HEK293 (cell line): ENCODE results near the gene LMO7.

ENCODE experiments used
- CTCF ChIP-seq: fragments of 450-650 bp; formaldehyde crosslinking; IDR thresholded peaks from 2 replicates; pipeline ENCODE4 v1.5.1; 2016; ENCODE audit warnings: missing biosample characterization, missing genetic modification characterization
- KLF10 ChIP-seq: fragments of 450-650 bp; IDR thresholded peaks from 2 replicates; pipeline ENCODE4 v1.5.1; 2018; ENCODE audit warnings: missing biosample characterization, mild to moderate bottlenecking, missing genetic modification characterization
- KLF16 ChIP-seq: fragments of 450-650 bp; formaldehyde crosslinking; IDR thresholded peaks from 2 replicates; pipeline ENCODE4 v1.5.1; 2017; ENCODE audit warnings: missing biosample characterization, missing genetic modification characterization
- PRDM1 ChIP-seq: fragments of 450-650 bp; formaldehyde crosslinking; IDR thresholded peaks from 2 replicates; pipeline ENCODE4; 2016; ENCODE audit warnings: missing biosample characterization, missing genetic modification characterization
- REST ChIP-seq: fragments of 450-650 bp; formaldehyde crosslinking; IDR thresholded peaks from 2 replicates; pipeline ENCODE4 v1.5.1; 2016; ENCODE audit warnings: missing biosample characterization, missing genetic modification characterization
- SETDB1 ChIP-seq: IDR thresholded peaks from one replicate; pipeline ENCODE4 v1.6.1; 2017; ENCODE audit warnings: mild to moderate bottlenecking, low read length, moderate library complexity, mixed read lengths; ENCODE audit not compliant: insufficient read length
- ZBTB6 ChIP-seq: fragments of 450-650 bp; formaldehyde crosslinking; IDR thresholded peaks from 2 replicates; pipeline ENCODE4 v1.5.1; 2017; ENCODE audit warnings: missing biosample characterization, missing genetic modification characterization
- ZNF292 ChIP-seq: fragments of 450-650 bp; formaldehyde crosslinking; IDR thresholded peaks from 2 replicates; pipeline ENCODE4 v1.5.1; 2016; ENCODE audit warnings: low read depth, missing biosample characterization, missing genetic modification characterization, borderline replicate concordance
- ZNF394 ChIP-seq: fragments of 450-650 bp; formaldehyde crosslinking; IDR thresholded peaks from 2 replicates; pipeline ENCODE4 v1.5.1; 2016; ENCODE audit warnings: missing biosample characterization, missing genetic modification characterization, mild to moderate bottlenecking, moderate library complexity, borderline replicate concordance
- ZNF521 ChIP-seq: fragments of 450-650 bp; formaldehyde crosslinking; IDR thresholded peaks from 2 replicates; pipeline ENCODE4 v1.5.1; 2017; ENCODE audit warnings: missing biosample characterization, mild to moderate bottlenecking, missing genetic modification characterization
- ZNF677 ChIP-seq: fragments of 450-650 bp; IDR thresholded peaks from 2 replicates; pipeline ENCODE4 v1.5.0; 2018; ENCODE audit warnings: missing biosample characterization, mild to moderate bottlenecking, missing genetic modification characterization, moderate library complexity
- TF ChIP-seq, protein P1 (sequence below): fragments of 450-650 bp; formaldehyde crosslinking; optimal IDR thresholded peaks from 2 replicates; pipeline ENCODE3; 2016; ENCODE audit warnings: missing biosample characterization, mild to moderate bottlenecking, missing genetic modification characterization

DNA sequence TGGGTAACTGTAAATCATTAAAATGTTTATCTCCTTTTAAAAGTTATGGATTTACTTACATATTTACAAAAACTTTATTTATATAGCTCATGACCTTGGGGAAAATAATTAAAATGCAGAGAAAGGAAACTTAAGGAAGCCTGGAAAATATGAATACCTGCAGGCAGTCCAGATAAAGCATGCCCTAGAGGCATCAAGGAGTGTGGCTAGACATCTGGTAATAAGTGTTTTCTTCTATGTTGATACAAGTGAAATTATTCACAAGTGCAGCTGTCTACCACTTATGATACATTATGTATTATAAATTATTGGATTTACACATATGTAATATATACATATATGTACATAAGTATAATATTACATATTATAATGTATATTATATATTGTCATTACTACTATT, 207.9 kb downstream of the LMO7 start:
- TF ChIP-seq ZNF394 = no peak
- TF ChIP-seq KLF10 (tag by site-specific recombination) = no peak
- no peak for TF ChIP-seq ZBTB6
- no peak for TF ChIP-seq ZNF521 (tag by site-specific recombination)
- no peak for TF ChIP-seq CTCF (tag by site-specific recombination)
- TF ChIP-seq ZNF292 (tag by site-specific recombination) = no peak
- TF ChIP-seq ZNF677 (tag by site-specific recombination) = no peak
- no peak for TF ChIP-seq REST (tag by site-specific recombination)
- TF ChIP-seq, protein P1, sequence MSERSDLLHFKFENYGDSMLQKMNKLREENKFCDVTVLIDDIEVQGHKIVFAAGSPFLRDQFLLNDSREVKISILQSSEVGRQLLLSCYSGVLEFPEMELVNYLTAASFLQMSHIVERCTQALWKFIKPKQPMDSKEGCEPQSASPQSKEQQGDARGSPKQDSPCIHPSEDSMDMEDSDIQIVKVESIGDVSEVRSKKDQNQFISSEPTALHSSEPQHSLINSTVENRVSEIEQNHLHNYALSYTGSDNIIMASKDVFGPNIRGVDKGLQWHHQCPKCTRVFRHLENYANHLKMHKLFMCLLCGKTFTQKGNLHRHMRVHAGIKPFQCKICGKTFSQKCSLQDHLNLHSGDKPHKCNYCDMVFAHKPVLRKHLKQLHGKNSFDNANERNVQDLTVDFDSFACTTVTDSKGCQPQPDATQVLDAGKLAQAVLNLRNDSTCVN (tag by site-specific recombination) = no peak
- no peak for TF ChIP-seq PRDM1
- no peak for TF ChIP-seq KLF16
- no peak for TF ChIP-seq SETDB1
